Measurements from ENCODE around the gene CDCA4. TPM values are rescaled to one million over a fixed set of nuclear protein-coding genes. Genes with fewer than 3 reads are reported as not detected.

CDCA4 gene
- total RNA-seq, 1 experiment from 2014 or later = 32.4 TPM

DNA sequence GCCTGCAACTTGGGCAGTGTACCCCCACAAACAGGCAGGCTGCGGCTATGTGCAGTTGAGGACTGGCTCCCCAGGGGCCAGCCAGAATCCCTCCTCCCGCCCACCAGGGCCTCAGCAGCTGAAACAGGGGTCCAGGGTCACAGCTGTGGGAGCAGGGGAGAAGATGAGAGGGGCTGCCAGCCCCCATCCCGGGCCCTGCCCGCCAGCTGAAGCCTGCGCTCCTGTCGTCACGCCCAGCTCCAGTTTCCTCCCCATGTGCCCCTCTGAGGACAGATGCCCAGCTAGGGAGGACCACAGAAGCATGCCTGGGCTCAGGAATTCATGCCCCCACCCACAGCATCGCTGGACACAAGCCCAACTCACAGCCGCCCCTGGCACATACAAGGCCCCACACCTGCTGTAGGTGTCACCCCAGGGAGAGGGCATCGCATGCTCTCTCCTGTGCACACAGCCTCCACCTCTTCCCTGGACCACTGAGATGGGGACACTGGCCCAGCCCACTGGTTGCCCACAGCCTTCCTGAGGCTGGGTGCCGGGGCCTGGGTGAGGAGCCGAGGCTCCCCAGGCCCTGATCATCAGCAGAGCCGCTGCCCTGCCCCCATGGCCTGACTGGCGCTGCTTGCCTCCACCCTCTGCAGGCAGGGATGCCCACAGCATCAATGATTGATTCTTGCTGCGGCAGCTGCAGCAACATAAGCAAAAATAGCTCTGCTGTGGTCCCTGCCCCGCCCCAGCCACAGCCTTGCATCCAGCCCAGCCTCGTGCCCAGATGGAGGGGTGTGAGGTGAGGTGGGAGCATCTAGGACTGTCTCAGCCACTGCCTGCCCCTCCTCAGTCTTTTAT is 39.0 kb downstream of the CDCA4 start:
- intact Hi-C loops (cut with micrococcal nuclease; ENCODE audit: unreplicated experiment) = no loop called here
- TF ChIP-seq, protein P1, sequence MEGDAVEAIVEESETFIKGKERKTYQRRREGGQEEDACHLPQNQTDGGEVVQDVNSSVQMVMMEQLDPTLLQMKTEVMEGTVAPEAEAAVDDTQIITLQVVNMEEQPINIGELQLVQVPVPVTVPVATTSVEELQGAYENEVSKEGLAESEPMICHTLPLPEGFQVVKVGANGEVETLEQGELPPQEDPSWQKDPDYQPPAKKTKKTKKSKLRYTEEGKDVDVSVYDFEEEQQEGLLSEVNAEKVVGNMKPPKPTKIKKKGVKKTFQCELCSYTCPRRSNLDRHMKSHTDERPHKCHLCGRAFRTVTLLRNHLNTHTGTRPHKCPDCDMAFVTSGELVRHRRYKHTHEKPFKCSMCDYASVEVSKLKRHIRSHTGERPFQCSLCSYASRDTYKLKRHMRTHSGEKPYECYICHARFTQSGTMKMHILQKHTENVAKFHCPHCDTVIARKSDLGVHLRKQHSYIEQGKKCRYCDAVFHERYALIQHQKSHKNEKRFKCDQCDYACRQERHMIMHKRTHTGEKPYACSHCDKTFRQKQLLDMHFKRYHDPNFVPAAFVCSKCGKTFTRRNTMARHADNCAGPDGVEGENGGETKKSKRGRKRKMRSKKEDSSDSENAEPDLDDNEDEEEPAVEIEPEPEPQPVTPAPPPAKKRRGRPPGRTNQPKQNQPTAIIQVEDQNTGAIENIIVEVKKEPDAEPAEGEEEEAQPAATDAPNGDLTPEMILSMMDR (IDR thresholded peaks at IDR 0.05; ENCODE audit: unreplicated experiment) = no peak
- CTCF ChIA-PET = no interaction called here
- DNase-seq = no peak
- Mint-ChIP-seq H3K27ac (ENCODE audit: unreplicated experiment) (no peak overlapping the region), H3K4me1 (ENCODE audit: low read depth, unreplicated experiment) (peaks cover 37% of the 10 kb centered on the region), H3K9me3 (ENCODE audit: low read depth, unreplicated experiment) (no peaks in the 10 kb centered on the region), H3K4me3 (ENCODE audit: low read depth, unreplicated experiment) (no peak overlapping the region), H3K27me3 (ENCODE audit: unreplicated experiment) (no peaks in the 10 kb centered on the region), H3K36me3 (ENCODE audit: insufficient read depth, unreplicated experiment) (peaks cover 47% of the 10 kb centered on the region)
- no TSS peak for BruUV-seq (replicated peaks)

DNA sequence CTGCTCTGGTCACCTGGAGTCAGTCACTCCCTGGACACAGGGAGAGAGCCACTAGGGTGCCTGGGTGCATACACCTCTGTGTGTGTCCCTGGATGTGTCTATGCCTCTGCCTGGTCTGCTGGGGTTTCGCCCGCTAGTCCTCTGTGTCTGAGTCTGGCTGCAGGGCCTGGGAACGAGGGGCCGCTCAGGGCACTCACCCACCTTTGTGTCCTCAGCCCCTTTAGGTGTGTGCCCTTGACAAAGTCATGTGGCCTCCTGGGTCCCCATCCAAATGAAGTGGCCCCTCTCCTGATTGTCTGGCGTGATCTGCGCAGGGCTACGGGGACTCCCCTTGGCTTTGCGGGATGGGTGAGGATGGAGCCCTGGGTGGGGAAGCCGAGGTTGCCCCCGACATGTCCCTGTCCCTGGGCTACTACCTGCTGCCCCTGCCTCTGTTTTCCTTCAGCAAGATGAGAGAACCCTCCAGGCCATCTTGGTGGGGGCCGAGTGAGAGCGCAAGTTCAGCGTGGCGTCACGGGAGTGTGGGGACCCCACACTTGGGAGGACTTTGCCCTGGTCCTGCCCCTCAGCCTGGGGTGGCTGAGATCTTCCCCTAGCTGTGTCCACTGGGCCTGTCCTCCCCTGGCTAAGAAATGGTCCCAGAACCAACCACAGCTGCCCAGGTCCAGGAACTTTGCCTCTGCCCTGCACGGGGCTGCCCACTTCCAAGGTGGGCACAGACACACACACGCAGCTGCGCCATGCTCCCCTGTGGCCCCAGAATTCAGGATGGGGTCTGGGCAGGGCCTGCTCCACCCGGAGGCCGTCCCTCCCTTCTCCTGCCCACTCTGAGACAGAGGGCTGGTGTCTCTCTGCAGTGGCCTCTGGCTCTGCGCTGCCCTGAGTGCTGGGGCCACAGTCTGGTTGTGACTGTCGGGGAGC is 40.0 kb downstream of the CDCA4 start:
- TF ChIP-seq, protein P1 (IDR thresholded peaks at IDR 0.05; ENCODE audit: unreplicated experiment) = no peak
- H3K27me3 Mint-ChIP-seq (ENCODE audit: unreplicated experiment) = no peaks in the 10 kb centered on the region
- no peak overlapping the region for H3K27ac Mint-ChIP-seq (ENCODE audit: unreplicated experiment)
- no peak for DNase-seq
- H3K9me3 Mint-ChIP-seq (ENCODE audit: low read depth, unreplicated experiment) = no peaks in the 10 kb centered on the region
- CTCF ChIA-PET = no interaction called here
- peaks cover 43% of the 10 kb centered on the region for H3K36me3 Mint-ChIP-seq (ENCODE audit: insufficient read depth, unreplicated experiment)
- intact Hi-C loops (cut with micrococcal nuclease; ENCODE audit: unreplicated experiment) = no loop called here
- no peak overlapping the region for H3K4me3 Mint-ChIP-seq (ENCODE audit: low read depth, unreplicated experiment)
- no TSS peak for BruUV-seq (replicated peaks)
- H3K4me1 Mint-ChIP-seq (ENCODE audit: low read depth, unreplicated experiment) = peaks cover 44% of the 10 kb centered on the region

DNA sequence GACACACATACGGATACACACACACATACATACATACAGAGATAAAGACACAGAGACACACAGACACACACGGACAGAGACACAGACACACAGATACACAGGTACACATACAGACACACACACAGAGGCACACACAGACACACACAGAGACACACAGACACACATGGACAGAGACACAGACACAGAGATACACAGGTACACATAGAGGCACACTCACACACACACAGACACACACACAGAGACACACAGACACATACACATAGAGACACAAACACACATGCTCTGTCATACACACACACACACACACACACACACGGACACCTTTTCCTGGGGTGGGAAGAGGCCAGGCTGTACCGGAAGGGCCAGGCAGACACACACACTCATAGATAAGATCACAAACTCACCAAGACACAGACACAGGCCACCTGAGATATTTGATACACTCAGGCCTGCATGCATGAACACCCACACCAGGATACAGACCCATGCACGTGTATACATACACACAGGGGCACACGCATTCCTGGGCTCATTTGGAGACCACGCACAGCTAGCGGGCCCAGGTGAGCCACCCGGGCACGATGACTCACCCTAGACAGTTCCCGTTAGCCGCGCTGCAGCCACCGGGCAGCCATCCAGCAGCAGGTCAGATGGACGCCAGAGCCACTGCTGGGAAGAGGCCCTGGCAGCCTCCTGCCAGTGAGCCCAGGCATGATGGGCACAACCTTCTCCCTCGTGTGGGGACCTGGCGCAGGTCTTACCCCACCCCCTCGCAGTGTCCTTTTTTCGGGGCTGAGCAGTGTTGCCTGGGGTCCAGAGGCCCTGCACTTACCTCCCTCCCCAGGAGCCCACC is 40.9 kb downstream of the CDCA4 start:
- TF ChIP-seq, protein P1 (IDR thresholded peaks at IDR 0.05; ENCODE audit: unreplicated experiment) = no peak
- peak; percentile 87 for DNase-seq
- CTCF ChIA-PET = no interaction called here
- BruUV-seq (replicated peaks) = no TSS peak
- intact Hi-C loops (cut with micrococcal nuclease; ENCODE audit: unreplicated experiment) = loop anchor here (10.0 kb wide), 1 partner anchor 85 kb away; no protein-coding TSS in a partner anchor
- H3K27me3 Mint-ChIP-seq (ENCODE audit: unreplicated experiment) = no peaks in the 10 kb centered on the region
- peak overlapping the region; percentile 24 for H3K4me3 Mint-ChIP-seq (ENCODE audit: low read depth, unreplicated experiment)
- H3K4me1 Mint-ChIP-seq (ENCODE audit: low read depth, unreplicated experiment) = peaks cover 46% of the 10 kb centered on the region
- H3K9me3 Mint-ChIP-seq (ENCODE audit: low read depth, unreplicated experiment) = no peaks in the 10 kb centered on the region
- peaks cover 34% of the 10 kb centered on the region for H3K36me3 Mint-ChIP-seq (ENCODE audit: insufficient read depth, unreplicated experiment)
- peak overlapping the region; percentile 23 for H3K27ac Mint-ChIP-seq (ENCODE audit: unreplicated experiment)
